GM23248 (cell line): Measurements from ENCODE around the gene AKAP13. TPM values are rescaled to one million over a fixed set of nuclear protein-coding genes. Genes with fewer than 3 reads are reported as not detected.

Experiments used
- DNase-seq: peaks from one replicate; pipeline ENCODE4 v3.0.0-alpha.2; 2015
- H2AFZ ChIP-seq: fragments of 200-600 bp; sonication (generic); 2 replicates; pipeline ENCODE4 v1.6.1; 2016; ENCODE audit warnings: antibody characterized with exemption
- H3F3A ChIP-seq: fragments of 200-600 bp; sonication (generic); 2 replicates; pipeline ENCODE4 v1.6.1; 2016; ENCODE audit warnings: mild to moderate bottlenecking, antibody characterized with exemption, mixed run types; ENCODE audit not compliant: insufficient read depth
- H3K27ac ChIP-seq: fragments of 200-600 bp; sonication (generic); 2 replicates; pipeline ENCODE4 v1.5.1; 2016; ENCODE audit warnings: mild to moderate bottlenecking
- H3K27me3 ChIP-seq: fragments of 200-600 bp; sonication (generic); replicated peaks from 2 replicates; pipeline ENCODE4 v1.6.1; 2016; ENCODE audit warnings: mild to moderate bottlenecking; ENCODE audit not compliant: insufficient read depth
- H3K36me3 ChIP-seq: fragments of 200-600 bp; sonication (generic); 2 replicates; pipeline ENCODE4 v1.6.1; 2016; ENCODE audit warnings: low read depth, mild to moderate bottlenecking
- H3K4me1 ChIP-seq: fragments of 200-600 bp; sonication (generic); 2 replicates; pipeline ENCODE4 v1.6.1; 2016; ENCODE audit warnings: mild to moderate bottlenecking; ENCODE audit not compliant: insufficient read depth
- H3K4me2 ChIP-seq: fragments of 200-600 bp; sonication (generic); one replicate; pipeline ENCODE4 v1.6.1; 2016; ENCODE audit warnings: mild to moderate bottlenecking; ENCODE audit not compliant: unreplicated experiment
- H3K4me3 ChIP-seq: fragments of 200-600 bp; sonication (generic); 2 replicates; pipeline ENCODE4 v1.5.1; 2016; ENCODE audit warnings: mild to moderate bottlenecking
- H3K79me2 ChIP-seq: fragments of 200-600 bp; sonication (generic); 2 replicates; pipeline ENCODE4 v1.6.1; 2016; ENCODE audit warnings: mild to moderate bottlenecking; ENCODE audit not compliant: insufficient read depth
- H3K9ac ChIP-seq: fragments of 200-600 bp; sonication (generic); 2 replicates; pipeline ENCODE4 v1.6.1; 2016; ENCODE audit warnings: mild to moderate bottlenecking
- H3K9me2 ChIP-seq: fragments of 200-600 bp; sonication (generic); 2 replicates; pipeline ENCODE4 v1.6.1; 2016; ENCODE audit warnings: mixed run types, mild to moderate bottlenecking, moderate library complexity; ENCODE audit not compliant: insufficient read depth
- H3K9me3 ChIP-seq: fragments of 200-600 bp; sonication (generic); one replicate; pipeline ENCODE4 v1.6.1; 2017; ENCODE audit warnings: low read depth
- H4K20me1 ChIP-seq: fragments of 200-600 bp; sonication (generic); 2 replicates; pipeline ENCODE4 v1.6.0; 2016; ENCODE audit not compliant: insufficient read depth
- EZH2 ChIP-seq: fragments of 200-600 bp; sonication (generic); IDR thresholded peaks from 2 replicates; pipeline ENCODE4 v1.6.1; 2018; ENCODE audit warnings: antibody characterized with exemption, mild to moderate bottlenecking; ENCODE audit not compliant: insufficient read depth, poor library complexity, severe bottlenecking
- EZH2phosphoT487 ChIP-seq: fragments of 200-600 bp; sonication (generic); IDR thresholded peaks from 2 replicates; pipeline ENCODE4 v1.6.1; 2018; ENCODE audit warnings: antibody characterized with exemption, moderate library complexity, mild to moderate bottlenecking, low read depth; ENCODE audit not compliant: insufficient read depth
- WGBS, 2 experiments: methylation state at CpG; one replicate each; pipeline ENCODE4 v1.1.6; 2015 to 2017; ENCODE audit warnings: low lambda C conversion rate in 2 of 2, low coverage in 1 of 2; ENCODE audit errors: missing lambda C conversion rate in 2 of 2; 5-methylcytosine and 5-hydroxymethylcytosine counted together
- in situ Hi-C: fragments of 300-500 bp; cut with MboI; formaldehyde crosslinking; loops from 2 replicates; pipeline ENCODE4 v1.15.0; 2020
- polyA plus RNA-seq: library from polyadenylated mRNA; unstranded; fragments of >200 nt; fragmentation: Nextera tagmentation; extraction: Ambion mirVana; gene quantifications from 2 replicates; pipeline ENCODE4 v1.2.1, GENCODE V29; 2016
- total RNA-seq: library from RNA; depleted of rRNA; stranded (reverse); fragments of >200 nt; shearing (Covaris generic); gene quantifications from 2 replicates; pipeline ENCODE4 v1.2.3, GENCODE V29; 2014

The AKAP13 gene
- total and polyA plus RNA-seq, 2 experiments from 2014 or later = 26.5 to 27.7 TPM

DNA sequence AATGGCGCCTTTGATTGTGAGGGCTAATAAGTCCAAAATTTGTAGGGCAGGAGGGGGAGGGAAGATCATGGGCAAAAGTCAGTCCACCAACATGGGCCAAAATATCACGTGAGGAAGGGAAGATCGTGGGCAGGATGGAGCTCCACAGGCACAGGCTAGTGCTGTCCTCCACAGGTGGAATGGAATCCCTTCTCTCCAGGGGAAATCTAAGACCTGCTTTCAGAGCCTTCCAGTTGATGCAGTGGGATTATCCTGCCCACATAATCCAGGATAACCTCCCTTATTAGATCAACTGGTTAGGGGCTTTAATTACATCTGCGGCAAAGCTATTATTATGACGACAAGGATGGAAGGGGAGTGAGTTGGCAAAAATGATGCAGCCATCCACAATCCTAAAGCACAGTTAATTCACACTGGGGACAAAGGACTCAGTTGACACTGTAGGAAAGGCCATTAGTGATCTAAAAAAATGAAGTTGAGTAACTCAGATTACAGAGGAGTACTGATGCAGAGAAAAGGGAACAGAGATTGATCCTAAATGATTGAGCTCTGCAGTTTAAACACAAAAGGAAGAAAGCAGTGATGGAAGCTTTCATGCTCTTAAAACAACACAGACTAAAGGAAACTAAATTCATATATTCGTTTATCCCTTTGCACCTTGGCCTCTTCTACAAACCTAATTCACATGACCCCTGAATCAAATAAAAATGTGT is 159.8 kb downstream of the AKAP13 start:
- Histone ChIP-seq H3K9me2 (no peaks in the 10 kb centered on the region), H3K27me3 (no peaks in the 10 kb centered on the region), H4K20me1 (no peaks in the 10 kb centered on the region), H3K79me2 (peaks cover 48% of the 10 kb centered on the region), H2AFZ (no peak overlapping the region), H3K4me1 (no peaks in the 10 kb centered on the region), H3K9me3 (no peaks in the 10 kb centered on the region), H3K4me2 (no peak overlapping the region), H3K4me3 (no peak overlapping the region), H3K36me3 (peaks cover 7% of the 10 kb centered on the region; the same call in 1 of the 2 replicates), H3K27ac (no peak overlapping the region), H3K9ac (no peak overlapping the region), H3F3A (no peaks in the 10 kb centered on the region)
- DNase-seq = no peak
- WGBS, 2 experiments = 91 to 93% methylated on average over 6 of the region's 6 CpGs
- in situ Hi-C loops = no loop called here
- no peak for TF ChIP-seq EZH2phosphoT487
- TF ChIP-seq EZH2 = no peak

GRCh38 chr15:85541744-85542143 is 161.3 kb downstream of the AKAP13 start:
- no peaks in the 10 kb centered on the region for H3K27me3 ChIP-seq
- no peaks in the 10 kb centered on the region for H3K4me1 ChIP-seq
- peak; percentile 13 for DNase-seq
- no peak for TF ChIP-seq EZH2
- TF ChIP-seq EZH2phosphoT487 = no peak
- no peaks in the 10 kb centered on the region for H4K20me1 ChIP-seq
- H3K27ac ChIP-seq = no peak overlapping the region
- H3K4me2 ChIP-seq = no peak overlapping the region
- no peaks in the 10 kb centered on the region for H3K9me2 ChIP-seq
- H3K36me3 ChIP-seq = peaks cover 7% of the 10 kb centered on the region; the same call in 1 of the 2 replicates
- 97 to 100% methylated on average over 1 of the region's 1 CpG for WGBS, 2 experiments
- in situ Hi-C loops = no loop called here
- H2AFZ ChIP-seq = no peak overlapping the region
- H3F3A ChIP-seq = no peaks in the 10 kb centered on the region
- H3K9me3 ChIP-seq = no peaks in the 10 kb centered on the region
- no peak overlapping the region for H3K9ac ChIP-seq
- peaks cover 50% of the 10 kb centered on the region for H3K79me2 ChIP-seq
- H3K4me3 ChIP-seq = no peak overlapping the region

DNA sequence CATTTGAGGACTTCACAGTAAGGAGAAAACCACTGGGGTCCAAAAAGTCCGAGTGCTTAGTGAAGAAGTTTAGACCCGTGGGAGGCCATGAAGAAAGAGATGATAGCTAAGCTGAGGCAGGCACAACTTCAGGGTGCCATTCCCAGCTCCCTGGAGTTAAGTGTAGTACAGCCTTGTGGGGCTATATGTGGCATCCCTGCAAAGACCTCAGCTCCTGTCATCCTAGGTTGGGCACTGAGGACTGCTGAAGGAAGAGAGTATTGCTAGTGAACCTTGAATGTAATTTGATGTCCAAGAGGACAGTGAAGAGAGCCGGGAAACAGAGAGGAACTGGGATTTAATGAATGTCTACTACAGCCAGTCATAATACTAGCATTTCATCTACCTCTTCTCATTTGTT is 162.1 kb downstream of the AKAP13 start:
- H3K9me2 ChIP-seq = no peaks in the 10 kb centered on the region
- no peak overlapping the region for H3K4me2 ChIP-seq
- no peak overlapping the region for H3K27ac ChIP-seq
- no peaks in the 10 kb centered on the region for H3F3A ChIP-seq
- peaks cover 7% of the 10 kb centered on the region; the same call in 1 of the 2 replicates for H3K36me3 ChIP-seq
- peaks cover 48% of the 10 kb centered on the region for H3K79me2 ChIP-seq
- no peak overlapping the region for H3K9ac ChIP-seq
- H2AFZ ChIP-seq = no peak overlapping the region
- in situ Hi-C loops = no loop called here
- H3K4me3 ChIP-seq = no peak overlapping the region
- H3K9me3 ChIP-seq = no peaks in the 10 kb centered on the region
- H3K27me3 ChIP-seq = no peaks in the 10 kb centered on the region
- no peaks in the 10 kb centered on the region for H4K20me1 ChIP-seq
- WGBS, 2 experiments = 96 to 99% methylated on average over 3 of the region's 3 CpGs
- no peak for DNase-seq
- no peaks in the 10 kb centered on the region for H3K4me1 ChIP-seq
- TF ChIP-seq EZH2phosphoT487 = no peak
- TF ChIP-seq EZH2 = no peak

DNA sequence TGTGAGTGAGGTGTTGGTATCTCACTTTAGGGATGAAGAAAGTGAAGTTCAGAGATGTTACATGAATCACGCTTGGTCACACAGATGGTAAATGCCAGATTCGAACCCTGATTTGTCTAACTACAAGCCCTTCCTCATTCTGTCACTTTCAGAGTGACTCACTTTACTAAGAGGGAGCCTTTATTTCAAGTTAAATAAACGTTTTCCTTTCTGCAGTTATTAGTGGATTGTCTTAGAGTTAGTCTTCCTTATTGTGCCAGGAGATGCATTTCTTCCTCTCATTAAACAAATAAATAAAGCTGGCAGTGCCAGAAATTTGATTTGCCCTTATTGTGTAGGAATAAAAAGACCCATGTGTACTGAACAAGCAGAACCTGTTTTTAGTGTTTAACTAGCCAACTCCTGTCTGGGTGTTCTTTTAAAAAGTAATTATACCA is 162.5 kb downstream of the AKAP13 start:
- Histone ChIP-seq H3K36me3 (peaks cover 7% of the 10 kb centered on the region; the same call in 1 of the 2 replicates), H3K9me2 (no peaks in the 10 kb centered on the region), H3K9ac (no peak overlapping the region), H3K79me2 (peaks cover 43% of the 10 kb centered on the region), H4K20me1 (no peaks in the 10 kb centered on the region), H3K4me1 (no peaks in the 10 kb centered on the region), H3K4me2 (no peak overlapping the region), H3K27ac (no peak overlapping the region), H3F3A (no peaks in the 10 kb centered on the region), H3K27me3 (no peaks in the 10 kb centered on the region), H3K4me3 (no peak overlapping the region), H3K9me3 (no peaks in the 10 kb centered on the region), H2AFZ (no peak overlapping the region)
- DNase-seq = peak; percentile 7
- TF ChIP-seq EZH2phosphoT487 = no peak
- WGBS, 2 experiments = 60 to 64% methylated on average over 3 of the region's 3 CpGs
- in situ Hi-C loops = no loop called here
